ENCODE results near the gene INF2.

Gene INF2

GRCh38 chr14:104702673-104703072 is 13.3 kb downstream of the INF2 start:
- no peak for DNase-seq (ENCODE audit: low read depth)

GRCh38 chr14:104703269-104703668 is 13.9 kb downstream of the INF2 start:
- DNase-seq (ENCODE audit: low read depth): no peak

GRCh38 chr14:104704252-104704651 is 14.8 kb downstream of the INF2 start:
- no peak for DNase-seq (ENCODE audit: low read depth)

GRCh38 chr14:104705340-104706047 is 16.1 kb downstream of the INF2 start:
- DNase-seq (ENCODE audit: low read depth): no peak

- no peak for DNase-seq (ENCODE audit: low read depth)
These were observed 17.6 kb downstream of the INF2 start for GRCh38 chr14:104706733-104707607.

GRCh38 chr14:104707608-104708595 is 18.5 kb downstream of the INF2 start:
- no peak for DNase-seq (ENCODE audit: low read depth)

- peak; percentile 61 for DNase-seq (ENCODE audit: low read depth)
These were observed 19.3 kb downstream of the INF2 start for GRCh38 chr14:104708606-104709268.

- no peak for DNase-seq (ENCODE audit: low read depth)
These were observed 20.1 kb downstream of the INF2 start for GRCh38 chr14:104709387-104710039.

GRCh38 chr14:104710071-104710735 is 20.8 kb downstream of the INF2 start:
- DNase-seq (ENCODE audit: low read depth): no peak

- no peak for DNase-seq (ENCODE audit: low read depth)
These were observed 23.7 kb downstream of the INF2 start for GRCh38 chr14:104712881-104713734.

GRCh38 chr14:104714066-104714465 is 24.6 kb downstream of the INF2 start:
- DNase-seq (ENCODE audit: low read depth): no peak

GRCh38 chr14:104714681-104715080 is 25.3 kb downstream of the INF2 start:
- no peak for DNase-seq (ENCODE audit: low read depth)

- DNase-seq (ENCODE audit: low read depth): no peak
These were observed 26.0 kb downstream of the INF2 start for GRCh38 chr14:104715416-104715815.

GRCh38 chr14:104715871-104716270 is 26.5 kb downstream of the INF2 start:
- no peak for DNase-seq (ENCODE audit: low read depth)

- no peak for DNase-seq (ENCODE audit: low read depth)
These were observed 27.7 kb downstream of the INF2 start for GRCh38 chr14:104717137-104717536.

- DNase-seq (ENCODE audit: low read depth): no peak
These were observed 28.2 kb downstream of the INF2 start for GRCh38 chr14:104717646-104718045.

- no peak for DNase-seq (ENCODE audit: low read depth)
These were observed 28.7 kb downstream of the INF2 start for GRCh38 chr14:104718147-104718546.

GRCh38 chr14:104718871-104719270 is 29.5 kb downstream of the INF2 start:
- DNase-seq (ENCODE audit: low read depth): no peak

GRCh38 chr14:104719343-104719742 is 29.9 kb downstream of the INF2 start:
- DNase-seq (ENCODE audit: low read depth): no peak

Data from stimulated activated CD8-positive, alpha-beta memory T cell treated with anti-CD3 and anti-CD28 coated beads, Interleukin-4, amount 100 ng/mL, for 24 hours (primary cell).